Measurements from ENCODE around the gene HOXD13.

GRCh38 chr2:176134035-176134434 lies 41.5 kb downstream of the HOXD13 start:
- TF ChIP-seq CTCF (conservative IDR thresholded peaks at IDR 0.05; ENCODE audit: low read depth, low read length) (no peak), EZH2 (IDR thresholded peaks at IDR 0.05; ENCODE audit: borderline replicate concordance, low read depth, low read length, poor library complexity, severe bottlenecking) (no peak)
